SK-N-SH (cell line): Measurements from ENCODE around the gene PGBD4. TPM values are rescaled to one million over a fixed set of nuclear protein-coding genes. Genes with fewer than 3 reads are reported as not detected.

ENCODE experiments used
- CTCF ChIA-PET: fragments of 300-600, 350-600 bp; formaldehyde crosslinking; extraction: SDS; loops from one replicate; lab custom pipeline; 2021; lab: Yijun Ruan, JAX
- POLR2A ChIA-PET: fragments of 350-600 bp; sonication (Branson Sonifier 250); formaldehyde crosslinking; extraction: SDS; loops from one replicate; lab custom pipeline; 2020; ENCODE audit warnings: antibody characterized with exemption, inconsistent platforms; lab: Yijun Ruan, JAX
- DNase-seq: peaks from one replicate; pipeline ENCODE4 v3.0.0; 2012
- H2AFZ ChIP-seq: fragments of 200-600 bp; sonication (generic); 2 replicates; pipeline ENCODE4 v1.8.1; 2016; ENCODE audit warnings: antibody characterized with exemption, mild to moderate bottlenecking, low read depth
- H3F3A ChIP-seq: fragments of 200-600 bp; sonication (generic); replicated peaks from 2 replicates; pipeline ENCODE3; 2016; ENCODE audit warnings: antibody characterized with exemption, mild to moderate bottlenecking; ENCODE audit not compliant: insufficient read depth
- H3K27ac ChIP-seq, 2 experiments: fragments of 200-500 bp in 1 of 2; fragments of 200-600 bp in 1 of 2; sonication (Bioruptor generic) in 1 of 2; sonication (generic), shearing (Covaris generic) in 1 of 2; 2 replicates each; pipeline versions ENCODE4 v1.5.1 to v1.6.1; 2014 to 2016; ENCODE audit warnings: low read depth in 2 of 2, inconsistent platforms in 1 of 2, low read length in 1 of 2, mild to moderate bottlenecking in 1 of 2, mixed read lengths in 1 of 2
- H3K27me3 ChIP-seq: fragments of 200-600 bp; sonication (generic), shearing (Covaris generic); 2 replicates; pipeline ENCODE4 v1.6.1; 2016; ENCODE audit warnings: mixed run types; ENCODE audit not compliant: insufficient read depth
- H3K36me3 ChIP-seq, 2 experiments: fragments of 200-500 bp in 1 of 2; fragments of 200-600 bp in 1 of 2; sonication (Bioruptor generic) in 1 of 2; sonication (generic) in 1 of 2; replicated peaks in 1 of 2; 2 replicates each; pipeline versions ENCODE3 to v1.5.1; 2014 to 2016; ENCODE audit warnings: low read length in 1 of 2, mild to moderate bottlenecking in 1 of 2; ENCODE audit not compliant: insufficient read depth in 2 of 2, control insufficient read depth in 1 of 2
- H3K4me1 ChIP-seq, 2 experiments: fragments of 200-500 bp in 1 of 2; fragments of 200-600 bp in 1 of 2; sonication (Bioruptor generic) in 1 of 2; sonication (generic), shearing (Covaris generic) in 1 of 2; 2 replicates each; pipeline versions ENCODE4 v1.5.1 to v1.6.1; 2014 to 2016; ENCODE audit warnings: low read depth in 1 of 2, low read length in 1 of 2, mixed run types in 1 of 2; ENCODE audit not compliant: insufficient read depth in 2 of 2, control insufficient read depth in 1 of 2
- H3K4me2 ChIP-seq: fragments of 200-600 bp; sonication (generic), shearing (Covaris generic); 2 replicates; pipeline ENCODE4 v1.6.1; 2017; ENCODE audit warnings: mixed run types
- H3K4me3 ChIP-seq, 2 experiments: fragments of 200-500 bp in 1 of 2; fragments of 200-600 bp in 1 of 2; sonication (Bioruptor generic) in 1 of 2; sonication (generic), shearing (Covaris generic) in 1 of 2; 2 replicates each; pipeline versions ENCODE4 v1.5.1 to v1.8.1; 2014 to 2016; ENCODE audit warnings: low read depth in 2 of 2, inconsistent platforms in 1 of 2, low read length in 1 of 2, mild to moderate bottlenecking in 1 of 2, mixed read lengths in 1 of 2, moderate library complexity in 1 of 2
- H3K79me2 ChIP-seq: fragments of 200-600 bp; sonication (generic); 2 replicates; pipeline ENCODE4 v1.8.1; 2017; ENCODE audit warnings: mild to moderate bottlenecking; ENCODE audit not compliant: insufficient read depth
- H3K9ac ChIP-seq: fragments of 200-600 bp; sonication (generic); 2 replicates; pipeline ENCODE4 v1.6.1; 2017; ENCODE audit warnings: mixed run types
- H3K9me2 ChIP-seq: fragments of 200-600 bp; sonication (generic); 2 replicates; pipeline ENCODE4 v1.6.1; 2017; ENCODE audit warnings: mixed run types
- H3K9me3 ChIP-seq: fragments of 200-600 bp; sonication (generic); 2 replicates; pipeline ENCODE4 v1.6.1; 2017; ENCODE audit warnings: mixed run types, mild to moderate bottlenecking, moderate library complexity
- H4K20me1 ChIP-seq: fragments of 200-600 bp; sonication (generic); 2 replicates; pipeline ENCODE4 v1.6.1; 2017; ENCODE audit warnings: mild to moderate bottlenecking, mixed run types; ENCODE audit not compliant: insufficient read depth
- FOXM1 ChIP-seq: IDR thresholded peaks from 2 replicates; pipeline ENCODE4 v1.4.0; 2012; ENCODE audit warnings: low read depth, mild to moderate bottlenecking
- GABPA ChIP-seq: IDR thresholded peaks from 2 replicates; pipeline ENCODE4 v1.4.0; 2012; ENCODE audit warnings: low read depth, mild to moderate bottlenecking
- JUND ChIP-seq: IDR thresholded peaks from 2 replicates; pipeline ENCODE4 v1.4.0; 2012
- NFIC ChIP-seq: IDR thresholded peaks from 2 replicates; pipeline ENCODE4 v1.4.0; 2012; ENCODE audit warnings: borderline replicate concordance
- POLR2AphosphoS5 ChIP-seq: IDR thresholded peaks from 2 replicates; pipeline ENCODE4 v1.6.1; 2012; ENCODE audit warnings: low read depth, low read length
- RCOR1 ChIP-seq: fragments of 150-350 bp; IDR thresholded peaks from 2 replicates; pipeline ENCODE4 v1.6.1; 2017; ENCODE audit warnings: antibody characterized with exemption, low read length
- RFX5 ChIP-seq: IDR thresholded peaks from 2 replicates; pipeline ENCODE4 v1.6.1; 2012; ENCODE audit warnings: mild to moderate bottlenecking, improper control_type of control experiment, low read length
- WGBS: methylation state at CpG from one replicate; pipeline ENCODE4 v1.1.6; 2017; ENCODE audit warnings: low lambda C conversion rate; 5-methylcytosine and 5-hydroxymethylcytosine counted together
- polyA plus RNA-seq, 3 experiments: library from polyadenylated mRNA; depleted of rRNA; stranded (reverse); fragments of >200 nt; gene quantifications; 2 replicates each; pipeline ENCODE4 v1.2.3, GENCODE V29; 2012
- TF ChIP-seq, protein P1 (sequence below): IDR thresholded peaks from 2 replicates; pipeline ENCODE4 v1.6.1; 2012; ENCODE audit warnings: mild to moderate bottlenecking, low read depth, low read length, moderate library complexity
- TF ChIP-seq, protein P2 (sequence below): fragments of 200-600 bp; sonication (generic); IDR thresholded peaks from 2 replicates; pipeline ENCODE4 v1.6.1; 2017; ENCODE audit warnings: antibody characterized with exemption, mild to moderate bottlenecking, moderate library complexity
- TF ChIP-seq, protein P3 (sequence below): IDR thresholded peaks from 2 replicates; pipeline ENCODE4 v1.4.0; 2012; ENCODE audit warnings: low read depth, borderline replicate concordance

The PGBD4 gene
- polyA plus RNA-seq, 1 of the 3 experiments (the other 2 are of a cell fraction): 0.77 TPM

DNA sequence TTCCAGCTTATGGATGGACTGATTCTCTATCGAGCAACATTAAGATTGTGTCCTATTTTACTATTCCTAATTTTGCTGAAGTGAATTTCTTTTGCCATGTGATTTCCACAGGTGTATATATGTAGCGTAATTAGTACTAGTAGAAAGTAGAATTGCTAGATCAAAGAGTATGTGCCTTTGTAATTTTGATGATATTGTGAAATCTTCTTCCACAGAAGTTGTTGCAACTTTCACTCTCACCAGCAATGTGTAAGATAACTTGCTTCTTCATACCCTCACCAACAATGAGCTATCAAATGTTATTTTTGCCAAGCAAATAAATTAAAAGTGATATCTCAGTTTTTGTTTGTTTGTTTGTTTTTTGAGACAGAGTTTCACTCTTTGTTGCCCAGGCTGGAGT is 5.4 kb downstream of the PGBD4 start:
- peaks cover 0 to 7% of the 10 kb centered on the region in 2 experiments; a peak in 1 of 4 replicates for H3K4me1 ChIP-seq
- no peak for DNase-seq
- no peaks in the 10 kb centered on the region for H3K9me2 ChIP-seq
- TF ChIP-seq FOXM1 (no peak), RCOR1 (no peak), JUND (no peak), POLR2AphosphoS5 (no peak), RFX5 (no peak), GABPA (no peak), NFIC (no peak)
- TF ChIP-seq, protein P1, sequence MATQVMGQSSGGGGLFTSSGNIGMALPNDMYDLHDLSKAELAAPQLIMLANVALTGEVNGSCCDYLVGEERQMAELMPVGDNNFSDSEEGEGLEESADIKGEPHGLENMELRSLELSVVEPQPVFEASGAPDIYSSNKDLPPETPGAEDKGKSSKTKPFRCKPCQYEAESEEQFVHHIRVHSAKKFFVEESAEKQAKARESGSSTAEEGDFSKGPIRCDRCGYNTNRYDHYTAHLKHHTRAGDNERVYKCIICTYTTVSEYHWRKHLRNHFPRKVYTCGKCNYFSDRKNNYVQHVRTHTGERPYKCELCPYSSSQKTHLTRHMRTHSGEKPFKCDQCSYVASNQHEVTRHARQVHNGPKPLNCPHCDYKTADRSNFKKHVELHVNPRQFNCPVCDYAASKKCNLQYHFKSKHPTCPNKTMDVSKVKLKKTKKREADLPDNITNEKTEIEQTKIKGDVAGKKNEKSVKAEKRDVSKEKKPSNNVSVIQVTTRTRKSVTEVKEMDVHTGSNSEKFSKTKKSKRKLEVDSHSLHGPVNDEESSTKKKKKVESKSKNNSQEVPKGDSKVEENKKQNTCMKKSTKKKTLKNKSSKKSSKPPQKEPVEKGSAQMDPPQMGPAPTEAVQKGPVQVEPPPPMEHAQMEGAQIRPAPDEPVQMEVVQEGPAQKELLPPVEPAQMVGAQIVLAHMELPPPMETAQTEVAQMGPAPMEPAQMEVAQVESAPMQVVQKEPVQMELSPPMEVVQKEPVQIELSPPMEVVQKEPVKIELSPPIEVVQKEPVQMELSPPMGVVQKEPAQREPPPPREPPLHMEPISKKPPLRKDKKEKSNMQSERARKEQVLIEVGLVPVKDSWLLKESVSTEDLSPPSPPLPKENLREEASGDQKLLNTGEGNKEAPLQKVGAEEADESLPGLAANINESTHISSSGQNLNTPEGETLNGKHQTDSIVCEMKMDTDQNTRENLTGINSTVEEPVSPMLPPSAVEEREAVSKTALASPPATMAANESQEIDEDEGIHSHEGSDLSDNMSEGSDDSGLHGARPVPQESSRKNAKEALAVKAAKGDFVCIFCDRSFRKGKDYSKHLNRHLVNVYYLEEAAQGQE: no peak
- TF ChIP-seq, protein P2, sequence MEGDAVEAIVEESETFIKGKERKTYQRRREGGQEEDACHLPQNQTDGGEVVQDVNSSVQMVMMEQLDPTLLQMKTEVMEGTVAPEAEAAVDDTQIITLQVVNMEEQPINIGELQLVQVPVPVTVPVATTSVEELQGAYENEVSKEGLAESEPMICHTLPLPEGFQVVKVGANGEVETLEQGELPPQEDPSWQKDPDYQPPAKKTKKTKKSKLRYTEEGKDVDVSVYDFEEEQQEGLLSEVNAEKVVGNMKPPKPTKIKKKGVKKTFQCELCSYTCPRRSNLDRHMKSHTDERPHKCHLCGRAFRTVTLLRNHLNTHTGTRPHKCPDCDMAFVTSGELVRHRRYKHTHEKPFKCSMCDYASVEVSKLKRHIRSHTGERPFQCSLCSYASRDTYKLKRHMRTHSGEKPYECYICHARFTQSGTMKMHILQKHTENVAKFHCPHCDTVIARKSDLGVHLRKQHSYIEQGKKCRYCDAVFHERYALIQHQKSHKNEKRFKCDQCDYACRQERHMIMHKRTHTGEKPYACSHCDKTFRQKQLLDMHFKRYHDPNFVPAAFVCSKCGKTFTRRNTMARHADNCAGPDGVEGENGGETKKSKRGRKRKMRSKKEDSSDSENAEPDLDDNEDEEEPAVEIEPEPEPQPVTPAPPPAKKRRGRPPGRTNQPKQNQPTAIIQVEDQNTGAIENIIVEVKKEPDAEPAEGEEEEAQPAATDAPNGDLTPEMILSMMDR: no peak
- TF ChIP-seq, protein P3, sequence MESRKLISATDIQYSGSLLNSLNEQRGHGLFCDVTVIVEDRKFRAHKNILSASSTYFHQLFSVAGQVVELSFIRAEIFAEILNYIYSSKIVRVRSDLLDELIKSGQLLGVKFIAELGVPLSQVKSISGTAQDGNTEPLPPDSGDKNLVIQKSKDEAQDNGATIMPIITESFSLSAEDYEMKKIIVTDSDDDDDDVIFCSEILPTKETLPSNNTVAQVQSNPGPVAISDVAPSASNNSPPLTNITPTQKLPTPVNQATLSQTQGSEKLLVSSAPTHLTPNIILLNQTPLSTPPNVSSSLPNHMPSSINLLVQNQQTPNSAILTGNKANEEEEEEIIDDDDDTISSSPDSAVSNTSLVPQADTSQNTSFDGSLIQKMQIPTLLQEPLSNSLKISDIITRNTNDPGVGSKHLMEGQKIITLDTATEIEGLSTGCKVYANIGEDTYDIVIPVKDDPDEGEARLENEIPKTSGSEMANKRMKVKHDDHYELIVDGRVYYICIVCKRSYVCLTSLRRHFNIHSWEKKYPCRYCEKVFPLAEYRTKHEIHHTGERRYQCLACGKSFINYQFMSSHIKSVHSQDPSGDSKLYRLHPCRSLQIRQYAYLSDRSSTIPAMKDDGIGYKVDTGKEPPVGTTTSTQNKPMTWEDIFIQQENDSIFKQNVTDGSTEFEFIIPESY: no peak
- POLR2A ChIA-PET: no interaction called here
- no peak overlapping the region for H3K27ac ChIP-seq
- H3K9ac ChIP-seq: no peak overlapping the region
- peaks cover 2% of the 10 kb centered on the region for H3F3A ChIP-seq
- WGBS: 89% methylated on average over 2 of the region's 2 CpGs
- H2AFZ ChIP-seq: no peak overlapping the region
- no peaks in the 10 kb centered on the region for H3K9me3 ChIP-seq
- no peaks in the 10 kb centered on the region for H4K20me1 ChIP-seq
- no peaks in the 10 kb centered on the region for H3K27me3 ChIP-seq
- peaks cover 9% of the 10 kb centered on the region; the same call in 1 of the 2 replicates for H3K79me2 ChIP-seq
- H3K4me3 ChIP-seq: no peak overlapping the region
- H3K36me3 ChIP-seq: no peaks in the 10 kb centered on the region
- CTCF ChIA-PET: interaction anchor here (1.3 kb wide), 1 partner anchor 104 kb away, joined by 3 read pairs; no protein-coding TSS in a partner anchor
- H3K4me2 ChIP-seq: no peak overlapping the region
